H9 (cell line): Measurements from ENCODE around the gene AFDN. TPM values are rescaled to one million over a fixed set of nuclear protein-coding genes. Genes with fewer than 3 reads are reported as not detected.

Source experiments
- DNase-seq: peaks from one replicate; pipeline ENCODE4 v3.0.0-alpha.2; 2017
- H2AFZ ChIP-seq: one replicate; pipeline ENCODE4 v1.6.1; 2013; ENCODE audit warnings: mild to moderate bottlenecking, low read length, control low read depth, moderate library complexity
- H2AK5ac ChIP-seq: 2 replicates; pipeline ENCODE4 v1.6.1; 2013; ENCODE audit warnings: low read length, control low read depth, mixed read lengths; ENCODE audit not compliant: insufficient read length
- H2BK120ac ChIP-seq: one replicate; pipeline ENCODE4 v1.6.1; 2013; ENCODE audit warnings: low read depth, mild to moderate bottlenecking, low read length, control low read depth, inconsistent platforms; ENCODE audit not compliant: poor library complexity, severe bottlenecking
- H2BK12ac ChIP-seq: 2 replicates; pipeline ENCODE4 v1.6.1; 2013; ENCODE audit warnings: low read length, control low read depth, mixed read lengths, low read depth; ENCODE audit not compliant: insufficient read length
- H2BK15ac ChIP-seq: 2 replicates; pipeline ENCODE4 v1.6.1; 2013; ENCODE audit warnings: low read depth, low read length, control low read depth
- H2BK20ac ChIP-seq: one replicate; pipeline ENCODE4 v1.6.1; 2013; ENCODE audit warnings: low read depth, mild to moderate bottlenecking, low read length, control low read depth, inconsistent platforms; ENCODE audit not compliant: poor library complexity, severe bottlenecking
- H2BK5ac ChIP-seq: 2 replicates; pipeline ENCODE4 v1.6.1; 2013; ENCODE audit warnings: low read length, control low read depth, mixed read lengths; ENCODE audit not compliant: insufficient read length
- H3K14ac ChIP-seq: 2 replicates; pipeline ENCODE4 v1.6.1; 2013; ENCODE audit warnings: low read length, control low read depth; ENCODE audit not compliant: insufficient read depth
- H3K18ac ChIP-seq: 2 replicates; pipeline ENCODE4 v1.6.1; 2013; ENCODE audit warnings: low read depth, mild to moderate bottlenecking, mixed read lengths, low read length, control low read depth; ENCODE audit not compliant: insufficient read length
- H3K23ac ChIP-seq: 2 replicates; pipeline ENCODE4 v1.6.1; 2013; ENCODE audit warnings: low read length, control low read depth, mixed read lengths, low read depth; ENCODE audit not compliant: insufficient read length
- H3K23me2 ChIP-seq: 2 replicates; pipeline ENCODE4 v1.6.1; 2013; ENCODE audit warnings: low read depth, mild to moderate bottlenecking, mixed read lengths, low read length, control low read depth; ENCODE audit not compliant: insufficient read length, poor library complexity, severe bottlenecking
- H3K27ac ChIP-seq: 2 replicates; pipeline ENCODE4 v1.5.1; 2013; ENCODE audit warnings: low read length, control low read depth, mixed read lengths, low read depth; ENCODE audit not compliant: insufficient read length
- H3K27me3 ChIP-seq: 2 replicates; pipeline ENCODE4 v1.6.1; 2013; ENCODE audit warnings: low read length, control low read depth, inconsistent platforms; ENCODE audit not compliant: insufficient read depth
- H3K4ac ChIP-seq: 2 replicates; pipeline ENCODE4 v1.6.1; 2013; ENCODE audit warnings: low read depth, mild to moderate bottlenecking, control low read depth, inconsistent platforms, low read length, moderate library complexity
- H3K4me1 ChIP-seq: 2 replicates; pipeline ENCODE4 v1.6.1; 2013; ENCODE audit warnings: low read length, control low read depth, inconsistent platforms; ENCODE audit not compliant: insufficient read depth
- H3K4me2 ChIP-seq: 2 replicates; pipeline ENCODE4 v1.6.1; 2013; ENCODE audit warnings: low read length, control low read depth, mixed read lengths; ENCODE audit not compliant: insufficient read length, insufficient read depth
- H3K56ac ChIP-seq: 2 replicates; pipeline ENCODE4 v1.6.1; 2013; ENCODE audit warnings: low read depth, mild to moderate bottlenecking, mixed read lengths, low read length, control low read depth; ENCODE audit not compliant: insufficient read length
- H3K79me1 ChIP-seq: 2 replicates; pipeline ENCODE4 v1.6.1; 2013; ENCODE audit warnings: low read depth, mild to moderate bottlenecking, moderate library complexity, low read length, control low read depth, inconsistent platforms; ENCODE audit not compliant: insufficient read depth, poor library complexity, severe bottlenecking
- H3K79me2 ChIP-seq: 2 replicates; pipeline ENCODE4 v1.6.1; 2013; ENCODE audit warnings: low read length, control low read depth, inconsistent platforms; ENCODE audit not compliant: insufficient read depth
- H3K9ac ChIP-seq: 2 replicates; pipeline ENCODE4 v1.6.1; 2013; ENCODE audit warnings: low read length, control low read depth, mixed read lengths; ENCODE audit not compliant: insufficient read length; ENCODE audit errors: extremely low read depth
- H3K9me3 ChIP-seq: one replicate; pipeline ENCODE4 v1.6.1; 2013; ENCODE audit warnings: low read depth, low read length, inconsistent platforms; ENCODE audit not compliant: control insufficient read depth
- H3T11ph ChIP-seq: one replicate; pipeline ENCODE4 v1.6.1; 2013; ENCODE audit warnings: mild to moderate bottlenecking, low read length, control low read depth, inconsistent platforms
- H4K20me1 ChIP-seq: one replicate; pipeline ENCODE4 v1.6.1; 2013; ENCODE audit not compliant: control insufficient read depth, insufficient read length, insufficient read depth
- H4K5ac ChIP-seq: 2 replicates; pipeline ENCODE4 v1.6.1; 2013; ENCODE audit warnings: low read depth, mild to moderate bottlenecking, mixed read lengths, low read length, control low read depth; ENCODE audit not compliant: insufficient read length
- H4K8ac ChIP-seq: replicated peaks from 2 replicates; pipeline ENCODE4 v1.6.1; 2013; ENCODE audit warnings: low read length, control low read depth, mixed read lengths, low read depth; ENCODE audit not compliant: insufficient read length
- H4K91ac ChIP-seq: 2 replicates; pipeline ENCODE4 v1.6.1; 2013; ENCODE audit warnings: low read depth, mild to moderate bottlenecking, moderate library complexity, mixed read lengths, low read length, control low read depth; ENCODE audit not compliant: insufficient read length
- H3K27ac Mint-ChIP-seq, 3 experiments: 2 replicates in 2 of 3; 3 replicates in 1 of 3; pipeline ENCODE4 v1.8.0; 2020 to 2021; ENCODE audit warnings: mixed read lengths in 3 of 3, mild to moderate bottlenecking in 1 of 3, moderate library complexity in 1 of 3
- H3K27me3 Mint-ChIP-seq: 2 replicates; pipeline ENCODE4 v1.8.0; 2021; ENCODE audit warnings: low read depth, mild to moderate bottlenecking, moderate library complexity, mixed read lengths
- H3K36me3 Mint-ChIP-seq, 3 experiments: 2 replicates in 2 of 3; 3 replicates in 1 of 3; pipeline ENCODE4 v1.8.0; 2020 to 2021; ENCODE audit warnings: low read depth in 3 of 3, mixed read lengths in 3 of 3; ENCODE audit not compliant: insufficient read depth in 1 of 3
- H3K4me1 Mint-ChIP-seq, 2 experiments: 2 replicates each; pipeline ENCODE4 v1.8.0; 2020; ENCODE audit warnings: mixed read lengths in 2 of 2
- H3K4me3 Mint-ChIP-seq, 2 experiments: 2 replicates in 1 of 2; 3 replicates in 1 of 2; pipeline ENCODE4 v1.8.0; 2020 to 2021; ENCODE audit warnings: mild to moderate bottlenecking in 2 of 2, mixed read lengths in 2 of 2, moderate library complexity in 1 of 2
- H3K9me3 Mint-ChIP-seq, 2 experiments: 2 replicates in 1 of 2; 3 replicates in 1 of 2; pipeline ENCODE4 v1.8.0; 2020; ENCODE audit warnings: mild to moderate bottlenecking in 2 of 2, mixed read lengths in 2 of 2, moderate library complexity in 1 of 2
- WGBS: extraction: QIAGEN DNeasy Blood & Tissue Kit; methylation state at CpG from one replicate; pipeline ENCODE4 v1.1.7; 2013; ENCODE audit warnings: missing lambda C conversion rate, low lambda C conversion rate, mixed read lengths; ENCODE audit not compliant: insufficient read length; ENCODE audit errors: extremely low coverage; 5-methylcytosine and 5-hydroxymethylcytosine counted together
- total RNA-seq: library from RNA; stranded (reverse); gene quantifications from 2 replicates; pipeline ENCODE4 v1.2.1, GENCODE V29; 2021
- TF ChIP-seq, protein P1 (sequence below): fragments of 200-600 bp; sonication (generic); conservative IDR thresholded peaks from 3 replicates; pipeline ENCODE4 v1.8.0; 2021; ENCODE audit warnings: antibody characterized with exemption, mild to moderate bottlenecking

Gene AFDN
- total RNA-seq, 1 experiment from 2014 or later: 157 TPM

DNA sequence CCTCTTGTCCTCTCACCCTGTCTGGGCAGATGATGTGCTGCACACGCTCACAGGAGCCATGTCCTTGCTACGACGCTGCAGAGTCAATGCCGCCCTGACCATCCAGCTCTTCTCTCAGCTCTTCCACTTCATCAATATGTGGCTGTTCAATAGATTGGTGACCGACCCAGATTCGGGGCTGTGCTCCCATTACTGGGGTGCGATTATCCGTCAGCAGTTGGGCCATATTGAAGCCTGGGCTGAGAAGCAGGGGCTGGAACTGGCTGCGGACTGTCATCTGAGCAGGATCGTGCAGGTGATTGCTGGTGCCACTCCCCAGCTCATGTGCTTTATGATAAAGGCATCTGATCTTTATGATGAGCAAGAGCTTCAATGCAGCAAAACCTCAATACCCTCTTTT is 88.4 kb downstream of the AFDN start:
- Histone ChIP-seq H3K27ac (no peak overlapping the region), H2BK120ac (no peak overlapping the region), H4K20me1 (no peaks in the 10 kb centered on the region), H3K56ac (no peak overlapping the region), H3K4me2 (no peak overlapping the region), H4K8ac (no peak overlapping the region), H2BK15ac (no peak overlapping the region), H3K9ac (no peak overlapping the region), H2AFZ (no peak overlapping the region), H3K79me1 (no peaks in the 10 kb centered on the region), H2AK5ac (no peak overlapping the region), H3T11ph (no peak overlapping the region), H3K4ac (no peak overlapping the region), H4K91ac (no peak overlapping the region), H3K27me3 (no peaks in the 10 kb centered on the region), H3K9me3 (no peaks in the 10 kb centered on the region), H3K14ac (no peak overlapping the region), H2BK5ac (no peak overlapping the region), H2BK12ac (no peak overlapping the region), H3K18ac (no peak overlapping the region), H3K79me2 (no peaks in the 10 kb centered on the region), H3K23ac (no peak overlapping the region), H3K23me2 (no peaks in the 10 kb centered on the region), H4K5ac (no peak overlapping the region), H2BK20ac (no peak overlapping the region), H3K4me1 (no peaks in the 10 kb centered on the region)
- peaks cover 31 to 83% (median 79%) of the 10 kb centered on the region in 3 experiments; a peak in 6 of 7 replicates for H3K36me3 Mint-ChIP-seq
- H3K4me3 Mint-ChIP-seq: no peak overlapping the region
- TF ChIP-seq, protein P1, sequence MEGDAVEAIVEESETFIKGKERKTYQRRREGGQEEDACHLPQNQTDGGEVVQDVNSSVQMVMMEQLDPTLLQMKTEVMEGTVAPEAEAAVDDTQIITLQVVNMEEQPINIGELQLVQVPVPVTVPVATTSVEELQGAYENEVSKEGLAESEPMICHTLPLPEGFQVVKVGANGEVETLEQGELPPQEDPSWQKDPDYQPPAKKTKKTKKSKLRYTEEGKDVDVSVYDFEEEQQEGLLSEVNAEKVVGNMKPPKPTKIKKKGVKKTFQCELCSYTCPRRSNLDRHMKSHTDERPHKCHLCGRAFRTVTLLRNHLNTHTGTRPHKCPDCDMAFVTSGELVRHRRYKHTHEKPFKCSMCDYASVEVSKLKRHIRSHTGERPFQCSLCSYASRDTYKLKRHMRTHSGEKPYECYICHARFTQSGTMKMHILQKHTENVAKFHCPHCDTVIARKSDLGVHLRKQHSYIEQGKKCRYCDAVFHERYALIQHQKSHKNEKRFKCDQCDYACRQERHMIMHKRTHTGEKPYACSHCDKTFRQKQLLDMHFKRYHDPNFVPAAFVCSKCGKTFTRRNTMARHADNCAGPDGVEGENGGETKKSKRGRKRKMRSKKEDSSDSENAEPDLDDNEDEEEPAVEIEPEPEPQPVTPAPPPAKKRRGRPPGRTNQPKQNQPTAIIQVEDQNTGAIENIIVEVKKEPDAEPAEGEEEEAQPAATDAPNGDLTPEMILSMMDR: no peak
- no peak overlapping the region for H3K27ac Mint-ChIP-seq
- no peaks in the 10 kb centered on the region for H3K4me1 Mint-ChIP-seq
- no peaks in the 10 kb centered on the region for H3K27me3 Mint-ChIP-seq
- no CpG with 5 or more reads among the region's 10 CpGs for WGBS
- DNase-seq: no peak
- H3K9me3 Mint-ChIP-seq: no peaks in the 10 kb centered on the region
